DOHH2 (cell line): ENCODE measurements around the gene AANAT.

Experiments
- H3F3A ChIP-seq: fragments of 200-600 bp; sonication (generic), shearing (Covaris generic); 2 replicates; pipeline ENCODE4 v1.6.0; 2016; ENCODE audit warnings: antibody characterized with exemption, mild to moderate bottlenecking; ENCODE audit not compliant: control insufficient read depth, insufficient read depth
- H3K27ac ChIP-seq: fragments of 200-600 bp; sonication (generic); 2 replicates; pipeline ENCODE4 v1.5.1; 2014; ENCODE audit warnings: low read depth, mild to moderate bottlenecking, low read length, moderate library complexity
- H3K27me3 ChIP-seq: fragments of 200-600 bp; sonication (generic); 2 replicates; pipeline ENCODE4 v1.6.1; 2014; ENCODE audit warnings: mild to moderate bottlenecking, low read length, mixed read lengths; ENCODE audit not compliant: control insufficient read depth
- H3K36me3 ChIP-seq: fragments of 200-600 bp; sonication (generic); 2 replicates; pipeline ENCODE4 v1.6.1; 2014; ENCODE audit warnings: mild to moderate bottlenecking, low read length, moderate library complexity, mixed read lengths; ENCODE audit not compliant: control insufficient read depth
- H3K4me1 ChIP-seq: fragments of 200-600 bp; sonication (generic); 2 replicates; pipeline ENCODE4 v1.6.1; 2014; ENCODE audit warnings: mild to moderate bottlenecking, low read length, mixed read lengths; ENCODE audit not compliant: control insufficient read depth
- H3K4me2 ChIP-seq: fragments of 200-600 bp; sonication (generic); 2 replicates; pipeline ENCODE4 v1.6.0; 2014; ENCODE audit warnings: mild to moderate bottlenecking, low read length, moderate library complexity
- H3K4me3 ChIP-seq: fragments of 200-600 bp; sonication (generic); 2 replicates; pipeline ENCODE4 v1.5.1; 2014; ENCODE audit warnings: mild to moderate bottlenecking, low read length, mixed read lengths
- H3K79me2 ChIP-seq: fragments of 200-600 bp; sonication (generic); 2 replicates; pipeline ENCODE4 v1.6.1; 2014; ENCODE audit warnings: mild to moderate bottlenecking, low read length, mixed read lengths; ENCODE audit not compliant: control insufficient read depth
- H3K9me2 ChIP-seq: fragments of 200-600 bp; sonication (generic); replicated peaks from 2 replicates; pipeline ENCODE4 v1.6.1; 2014; ENCODE audit warnings: mild to moderate bottlenecking, low read length, mixed read lengths; ENCODE audit not compliant: control insufficient read depth
- H3K9me3 ChIP-seq: fragments of 200-600 bp; sonication (generic); 2 replicates; pipeline ENCODE4 v1.6.1; 2014; ENCODE audit warnings: antibody characterized with exemption, low read length, mixed read lengths; ENCODE audit not compliant: control insufficient read depth, insufficient read depth
- H4K20me1 ChIP-seq: fragments of 200-600 bp; sonication (generic); 2 replicates; pipeline ENCODE4 v1.6.0; 2014; ENCODE audit warnings: low read depth, mild to moderate bottlenecking, antibody characterized with exemption, low read length, moderate library complexity; ENCODE audit not compliant: control insufficient read depth, insufficient read depth
- EZH2phosphoT487 ChIP-seq: fragments of 200-600 bp; sonication (generic); IDR thresholded peaks from 2 replicates; pipeline ENCODE4 v1.6.1; 2017; ENCODE audit warnings: borderline replicate concordance, mild to moderate bottlenecking, antibody characterized with exemption, low read length, moderate library complexity, mixed read lengths
- TF ChIP-seq, protein P1 (sequence below): fragments of 200-600 bp; sonication (generic); IDR thresholded peaks from one replicate; pipeline ENCODE4 v1.5.1; 2014; ENCODE audit warnings: antibody characterized with exemption, mild to moderate bottlenecking, low read depth, low read length; ENCODE audit not compliant: poor library complexity, severe bottlenecking

Gene AANAT

DNA sequence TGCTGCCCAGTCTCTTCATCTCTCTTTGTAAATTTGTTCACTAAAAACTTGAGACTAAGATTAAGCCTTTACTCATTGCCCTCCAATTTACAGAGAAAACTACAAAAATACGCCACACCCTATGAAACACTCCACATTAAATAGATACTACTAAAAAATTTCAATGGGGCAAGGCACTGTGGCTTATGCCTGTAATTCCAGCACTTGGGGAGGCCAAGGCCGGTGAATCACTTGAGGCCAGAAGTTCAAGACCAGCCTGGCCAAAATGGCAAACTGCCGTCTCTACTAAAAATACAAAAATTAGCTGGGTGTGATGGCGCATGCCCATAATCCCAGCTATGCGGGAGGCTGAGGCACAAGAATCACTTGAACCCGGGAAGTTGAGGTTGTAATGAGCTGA is 18.3 kb upstream of the AANAT start:
- TF ChIP-seq, protein P1, sequence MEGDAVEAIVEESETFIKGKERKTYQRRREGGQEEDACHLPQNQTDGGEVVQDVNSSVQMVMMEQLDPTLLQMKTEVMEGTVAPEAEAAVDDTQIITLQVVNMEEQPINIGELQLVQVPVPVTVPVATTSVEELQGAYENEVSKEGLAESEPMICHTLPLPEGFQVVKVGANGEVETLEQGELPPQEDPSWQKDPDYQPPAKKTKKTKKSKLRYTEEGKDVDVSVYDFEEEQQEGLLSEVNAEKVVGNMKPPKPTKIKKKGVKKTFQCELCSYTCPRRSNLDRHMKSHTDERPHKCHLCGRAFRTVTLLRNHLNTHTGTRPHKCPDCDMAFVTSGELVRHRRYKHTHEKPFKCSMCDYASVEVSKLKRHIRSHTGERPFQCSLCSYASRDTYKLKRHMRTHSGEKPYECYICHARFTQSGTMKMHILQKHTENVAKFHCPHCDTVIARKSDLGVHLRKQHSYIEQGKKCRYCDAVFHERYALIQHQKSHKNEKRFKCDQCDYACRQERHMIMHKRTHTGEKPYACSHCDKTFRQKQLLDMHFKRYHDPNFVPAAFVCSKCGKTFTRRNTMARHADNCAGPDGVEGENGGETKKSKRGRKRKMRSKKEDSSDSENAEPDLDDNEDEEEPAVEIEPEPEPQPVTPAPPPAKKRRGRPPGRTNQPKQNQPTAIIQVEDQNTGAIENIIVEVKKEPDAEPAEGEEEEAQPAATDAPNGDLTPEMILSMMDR, result no peak
- TF ChIP-seq EZH2phosphoT487, result no peak
- Histone ChIP-seq H3K36me3 (peaks cover 11% of the 10 kb centered on the region), H3F3A (peaks cover 11% of the 10 kb centered on the region; the same call in 1 of the 2 replicates), H3K9me2 (no peaks in the 10 kb centered on the region), H3K79me2 (peaks cover 88% of the 10 kb centered on the region), H3K9me3 (no peaks in the 10 kb centered on the region), H3K27me3 (no peaks in the 10 kb centered on the region), H3K4me1 (peaks cover 78% of the 10 kb centered on the region), H3K4me3 (no peak overlapping the region), H4K20me1 (peaks cover 48% of the 10 kb centered on the region), H3K27ac (no peak overlapping the region), H3K4me2 (peak overlapping the region; percentile 32)

DNA sequence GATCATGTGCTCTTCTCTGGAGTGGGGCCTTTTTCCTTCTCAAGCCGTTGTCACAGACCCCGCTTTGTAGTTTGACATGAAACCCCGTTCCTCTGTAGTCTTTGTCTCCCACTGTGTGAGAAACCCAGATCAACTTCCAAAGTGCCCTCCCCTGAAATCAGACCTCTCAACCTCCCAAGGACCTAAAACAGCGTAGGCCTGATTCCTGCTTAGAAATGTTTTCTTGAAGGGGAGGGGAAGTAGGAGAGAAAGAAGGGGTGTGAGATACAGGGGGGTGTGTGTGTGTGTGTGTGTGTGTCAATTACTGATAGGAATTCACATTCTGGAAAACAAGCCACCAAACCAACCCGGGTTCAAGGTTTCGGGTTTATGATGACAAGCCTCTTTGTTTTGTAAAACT is 15.9 kb upstream of the AANAT start:
- peaks cover 37% of the 10 kb centered on the region for H4K20me1 ChIP-seq
- peak overlapping the region; percentile 99 for H3K4me2 ChIP-seq
- TF ChIP-seq, protein P1, result no peak
- TF ChIP-seq EZH2phosphoT487, result no peak
- no peaks in the 10 kb centered on the region for H3K27me3 ChIP-seq
- H3K9me3 ChIP-seq, result no peaks in the 10 kb centered on the region
- peaks cover 64% of the 10 kb centered on the region for H3K79me2 ChIP-seq
- H3K9me2 ChIP-seq, result no peaks in the 10 kb centered on the region
- H3K27ac ChIP-seq, result 0 out of 2 replicates have a peak overlapping the region, but pooled peaks have one; percentile 17
- H3F3A ChIP-seq, result peaks cover 8% of the 10 kb centered on the region; the same call in 1 of the 2 replicates
- peaks cover 54% of the 10 kb centered on the region for H3K4me1 ChIP-seq
- peak overlapping the region; percentile 91 for H3K4me3 ChIP-seq
- H3K36me3 ChIP-seq, result peaks cover 11% of the 10 kb centered on the region

DNA sequence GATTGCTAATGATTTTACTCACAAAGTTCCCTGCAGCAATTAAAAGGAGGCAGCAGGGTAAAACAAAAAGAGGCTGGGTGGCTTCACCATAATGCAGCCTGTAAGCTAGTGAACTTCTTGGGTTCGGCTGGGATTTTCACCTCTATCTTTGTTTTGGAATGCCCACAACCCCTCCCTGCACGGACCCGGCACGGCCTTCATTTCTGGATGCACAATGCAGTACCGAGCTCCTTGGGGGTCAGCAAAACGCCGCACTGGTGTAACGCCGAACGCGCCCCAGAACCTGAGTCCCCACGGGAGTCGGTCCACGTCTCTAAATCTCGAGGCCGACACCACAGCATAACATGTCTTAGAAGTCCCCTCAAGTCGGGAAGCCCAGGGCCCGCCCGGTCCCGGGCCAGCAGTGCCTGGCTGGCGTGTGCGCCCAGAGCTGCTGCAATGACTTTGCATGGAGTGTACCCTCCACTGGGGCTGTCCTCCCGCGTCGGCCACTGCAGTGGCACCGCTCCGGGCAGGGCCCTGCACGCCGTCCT is 15.2 kb upstream of the AANAT start:
- Histone ChIP-seq H3K4me1 (peaks cover 47% of the 10 kb centered on the region), H3K9me2 (no peaks in the 10 kb centered on the region), H3K27me3 (no peaks in the 10 kb centered on the region), H3K4me3 (peak overlapping the region; percentile 91), H3K4me2 (peak overlapping the region; percentile 99), H3K9me3 (no peaks in the 10 kb centered on the region), H3F3A (peaks cover 4% of the 10 kb centered on the region; the same call in 1 of the 2 replicates), H3K27ac (no peak overlapping the region), H4K20me1 (peaks cover 33% of the 10 kb centered on the region), H3K36me3 (peaks cover 11% of the 10 kb centered on the region), H3K79me2 (peaks cover 57% of the 10 kb centered on the region)
- TF ChIP-seq, protein P1, result no peak
